Measurements from ENCODE around the gene TSHZ2. TPM values are rescaled to one million over a fixed set of nuclear protein-coding genes. Genes with fewer than 3 reads are reported as not detected.

The TSHZ2 gene
- total and polyA plus RNA-seq, 9 of the 15 experiments (the other 6 are each of a cell fraction or from before 2014, with no cell fraction given): 0.03 to 0.20 (median 0.05) TPM; not detected in 4

DNA sequence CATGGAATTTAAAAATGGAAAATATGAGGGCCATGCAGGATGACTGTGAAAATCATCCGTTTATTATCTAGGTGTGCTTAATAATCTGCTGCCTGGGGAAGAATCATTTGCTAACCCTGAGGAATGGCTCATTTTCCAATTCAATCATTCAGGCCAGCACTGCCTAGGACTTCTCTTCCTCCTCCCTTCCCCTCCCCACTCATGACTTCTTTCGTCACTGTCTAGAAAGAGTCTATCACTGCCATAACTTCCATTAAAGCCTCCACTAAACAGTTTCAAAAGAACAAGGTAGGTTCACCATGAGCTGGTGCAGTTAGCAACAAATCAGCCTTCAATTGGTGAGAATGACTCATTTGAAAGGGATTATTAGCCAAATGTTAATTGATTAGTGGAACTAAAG lies 43.9 kb downstream of the TSHZ2 start (continued):
- TF ChIP-seq ZNF274 (IDR thresholded peaks at IDR 0.05; ENCODE audit: borderline replicate concordance, low read depth, low read length) (no peak), TAF7 (tag; IDR thresholded peaks at IDR 0.05) (no peak), ZNF76 (CRISPR knock-in tag; IDR thresholded peaks at IDR 0.05; ENCODE audit: borderline replicate concordance) (no peak)
- TF ChIP-seq, protein P1, sequence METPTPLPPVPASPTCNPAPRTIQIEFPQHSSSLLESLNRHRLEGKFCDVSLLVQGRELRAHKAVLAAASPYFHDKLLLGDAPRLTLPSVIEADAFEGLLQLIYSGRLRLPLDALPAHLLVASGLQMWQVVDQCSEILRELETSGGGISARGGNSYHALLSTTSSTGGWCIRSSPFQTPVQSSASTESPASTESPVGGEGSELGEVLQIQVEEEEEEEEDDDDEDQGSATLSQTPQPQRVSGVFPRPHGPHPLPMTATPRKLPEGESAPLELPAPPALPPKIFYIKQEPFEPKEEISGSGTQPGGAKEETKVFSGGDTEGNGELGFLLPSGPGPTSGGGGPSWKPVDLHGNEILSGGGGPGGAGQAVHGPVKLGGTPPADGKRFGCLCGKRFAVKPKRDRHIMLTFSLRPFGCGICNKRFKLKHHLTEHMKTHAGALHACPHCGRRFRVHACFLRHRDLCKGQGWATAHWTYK (CRISPR knock-in tag; IDR thresholded peaks at IDR 0.05): no peak
- TF ChIP-seq, protein P2, sequence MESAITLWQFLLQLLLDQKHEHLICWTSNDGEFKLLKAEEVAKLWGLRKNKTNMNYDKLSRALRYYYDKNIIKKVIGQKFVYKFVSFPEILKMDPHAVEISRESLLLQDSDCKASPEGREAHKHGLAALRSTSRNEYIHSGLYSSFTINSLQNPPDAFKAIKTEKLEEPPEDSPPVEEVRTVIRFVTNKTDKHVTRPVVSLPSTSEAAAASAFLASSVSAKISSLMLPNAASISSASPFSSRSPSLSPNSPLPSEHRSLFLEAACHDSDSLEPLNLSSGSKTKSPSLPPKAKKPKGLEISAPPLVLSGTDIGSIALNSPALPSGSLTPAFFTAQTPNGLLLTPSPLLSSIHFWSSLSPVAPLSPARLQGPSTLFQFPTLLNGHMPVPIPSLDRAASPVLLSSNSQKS (CRISPR knock-in tag; IDR thresholded peaks at IDR 0.05): no peak

DNA sequence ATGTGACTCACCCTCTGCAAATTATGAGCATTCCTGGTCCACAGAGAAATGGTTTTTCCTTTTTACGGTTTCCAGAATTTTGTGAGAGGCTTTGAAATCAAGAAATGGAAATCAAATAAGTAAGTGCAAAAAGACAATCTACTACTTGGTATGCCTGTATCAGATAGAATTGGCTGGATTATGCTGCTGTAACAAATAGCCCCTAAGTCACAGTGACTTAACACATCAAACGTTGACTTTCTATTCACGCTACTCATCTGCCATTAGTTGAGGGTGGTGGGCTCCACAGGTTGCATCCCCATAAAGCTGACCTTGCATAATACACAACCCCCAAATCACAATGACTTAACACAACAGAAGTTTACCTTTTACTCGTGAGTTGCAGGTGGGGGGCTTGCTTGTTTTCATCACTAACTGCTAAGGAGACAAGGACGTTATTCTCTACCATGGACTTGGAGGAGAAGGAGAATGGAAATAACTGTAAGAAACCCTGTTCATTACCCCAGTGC lies 44.4 kb downstream of the TSHZ2 start:
- POLR2A ChIA-PET: interaction anchor here (0.5 kb wide), 1 partner anchor 850 kb away, joined by 3 read pairs; no protein-coding TSS in a partner anchor
- no peak overlapping the region for H3K9ac ChIP-seq (ENCODE audit: insufficient read depth in 1 of 2, low read depth in 2 of 2, low read length in 2 of 2)
- under 1% methylated on average over 5 of the region's 5 CpGs for WGBS (ENCODE audit: insufficient coverage, low coverage, missing lambda C conversion rate)
- peaks cover 0 to 14% of the 10 kb centered on the region in 2 experiments; a peak in 1 of 5 replicates for H3K27me3 ChIP-seq (ENCODE audit: control insufficient read depth in 2 of 2, insufficient read depth in 2 of 2, low read length in 2 of 2)
- no peak overlapping the region for H2AFZ ChIP-seq (ENCODE audit: low read depth, low read length)
- no peaks in the 10 kb centered on the region for H3K9me1 ChIP-seq (ENCODE audit: control insufficient read depth, insufficient read depth, low read length)
- no peak overlapping the region for H3K4me2 ChIP-seq (ENCODE audit: insufficient read depth, low read length)
- CTCF ChIA-PET (ENCODE audit: low intra/inter-chr PET ratio): no interaction called here
- FAIRE-seq: no peak
- no peak overlapping the region for H3K4me3 ChIP-seq
- H3K27ac ChIP-seq (ENCODE audit: extremely low read depth, low read depth, low read length): no peak overlapping the region
- no peaks in the 10 kb centered on the region for H3K79me2 ChIP-seq (ENCODE audit: control insufficient read depth, insufficient read depth, low read length)
- DNase-seq (ENCODE audit: extremely low read depth in 1 of 4, low spot score in 3 of 4): no peak
- H4K20me1 ChIP-seq (replicated peaks; ENCODE audit: control insufficient read depth, insufficient read depth, low read length): no peaks in the 10 kb centered on the region
- no peaks in the 10 kb centered on the region for H3K4me1 ChIP-seq (replicated peaks in 1 of 2; ENCODE audit: control insufficient read depth in 2 of 2, insufficient read depth in 2 of 2, low read length in 2 of 2)
- H3K9me3 ChIP-seq (replicated peaks; ENCODE audit: control insufficient read depth, insufficient read depth, low read depth, low read length): no peaks in the 10 kb centered on the region
- no peaks in the 10 kb centered on the region for H3K36me3 ChIP-seq (ENCODE audit: control insufficient read depth, insufficient read depth, low read length)
- in situ Hi-C loops (cut with MboI): no loop called here
- intact Hi-C loops (cut with micrococcal nuclease): no loop called here
- no peak for ATAC-seq
- BruUV-seq (replicated peaks): no TSS peak
- TF ChIP-seq, protein P3, sequence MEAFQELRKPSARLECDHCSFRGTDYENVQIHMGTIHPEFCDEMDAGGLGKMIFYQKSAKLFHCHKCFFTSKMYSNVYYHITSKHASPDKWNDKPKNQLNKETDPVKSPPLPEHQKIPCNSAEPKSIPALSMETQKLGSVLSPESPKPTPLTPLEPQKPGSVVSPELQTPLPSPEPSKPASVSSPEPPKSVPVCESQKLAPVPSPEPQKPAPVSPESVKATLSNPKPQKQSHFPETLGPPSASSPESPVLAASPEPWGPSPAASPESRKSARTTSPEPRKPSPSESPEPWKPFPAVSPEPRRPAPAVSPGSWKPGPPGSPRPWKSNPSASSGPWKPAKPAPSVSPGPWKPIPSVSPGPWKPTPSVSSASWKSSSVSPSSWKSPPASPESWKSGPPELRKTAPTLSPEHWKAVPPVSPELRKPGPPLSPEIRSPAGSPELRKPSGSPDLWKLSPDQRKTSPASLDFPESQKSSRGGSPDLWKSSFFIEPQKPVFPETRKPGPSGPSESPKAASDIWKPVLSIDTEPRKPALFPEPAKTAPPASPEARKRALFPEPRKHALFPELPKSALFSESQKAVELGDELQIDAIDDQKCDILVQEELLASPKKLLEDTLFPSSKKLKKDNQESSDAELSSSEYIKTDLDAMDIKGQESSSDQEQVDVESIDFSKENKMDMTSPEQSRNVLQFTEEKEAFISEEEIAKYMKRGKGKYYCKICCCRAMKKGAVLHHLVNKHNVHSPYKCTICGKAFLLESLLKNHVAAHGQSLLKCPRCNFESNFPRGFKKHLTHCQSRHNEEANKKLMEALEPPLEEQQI (IDR thresholded peaks at IDR 0.05): no peak
- TF ChIP-seq, protein P4, sequence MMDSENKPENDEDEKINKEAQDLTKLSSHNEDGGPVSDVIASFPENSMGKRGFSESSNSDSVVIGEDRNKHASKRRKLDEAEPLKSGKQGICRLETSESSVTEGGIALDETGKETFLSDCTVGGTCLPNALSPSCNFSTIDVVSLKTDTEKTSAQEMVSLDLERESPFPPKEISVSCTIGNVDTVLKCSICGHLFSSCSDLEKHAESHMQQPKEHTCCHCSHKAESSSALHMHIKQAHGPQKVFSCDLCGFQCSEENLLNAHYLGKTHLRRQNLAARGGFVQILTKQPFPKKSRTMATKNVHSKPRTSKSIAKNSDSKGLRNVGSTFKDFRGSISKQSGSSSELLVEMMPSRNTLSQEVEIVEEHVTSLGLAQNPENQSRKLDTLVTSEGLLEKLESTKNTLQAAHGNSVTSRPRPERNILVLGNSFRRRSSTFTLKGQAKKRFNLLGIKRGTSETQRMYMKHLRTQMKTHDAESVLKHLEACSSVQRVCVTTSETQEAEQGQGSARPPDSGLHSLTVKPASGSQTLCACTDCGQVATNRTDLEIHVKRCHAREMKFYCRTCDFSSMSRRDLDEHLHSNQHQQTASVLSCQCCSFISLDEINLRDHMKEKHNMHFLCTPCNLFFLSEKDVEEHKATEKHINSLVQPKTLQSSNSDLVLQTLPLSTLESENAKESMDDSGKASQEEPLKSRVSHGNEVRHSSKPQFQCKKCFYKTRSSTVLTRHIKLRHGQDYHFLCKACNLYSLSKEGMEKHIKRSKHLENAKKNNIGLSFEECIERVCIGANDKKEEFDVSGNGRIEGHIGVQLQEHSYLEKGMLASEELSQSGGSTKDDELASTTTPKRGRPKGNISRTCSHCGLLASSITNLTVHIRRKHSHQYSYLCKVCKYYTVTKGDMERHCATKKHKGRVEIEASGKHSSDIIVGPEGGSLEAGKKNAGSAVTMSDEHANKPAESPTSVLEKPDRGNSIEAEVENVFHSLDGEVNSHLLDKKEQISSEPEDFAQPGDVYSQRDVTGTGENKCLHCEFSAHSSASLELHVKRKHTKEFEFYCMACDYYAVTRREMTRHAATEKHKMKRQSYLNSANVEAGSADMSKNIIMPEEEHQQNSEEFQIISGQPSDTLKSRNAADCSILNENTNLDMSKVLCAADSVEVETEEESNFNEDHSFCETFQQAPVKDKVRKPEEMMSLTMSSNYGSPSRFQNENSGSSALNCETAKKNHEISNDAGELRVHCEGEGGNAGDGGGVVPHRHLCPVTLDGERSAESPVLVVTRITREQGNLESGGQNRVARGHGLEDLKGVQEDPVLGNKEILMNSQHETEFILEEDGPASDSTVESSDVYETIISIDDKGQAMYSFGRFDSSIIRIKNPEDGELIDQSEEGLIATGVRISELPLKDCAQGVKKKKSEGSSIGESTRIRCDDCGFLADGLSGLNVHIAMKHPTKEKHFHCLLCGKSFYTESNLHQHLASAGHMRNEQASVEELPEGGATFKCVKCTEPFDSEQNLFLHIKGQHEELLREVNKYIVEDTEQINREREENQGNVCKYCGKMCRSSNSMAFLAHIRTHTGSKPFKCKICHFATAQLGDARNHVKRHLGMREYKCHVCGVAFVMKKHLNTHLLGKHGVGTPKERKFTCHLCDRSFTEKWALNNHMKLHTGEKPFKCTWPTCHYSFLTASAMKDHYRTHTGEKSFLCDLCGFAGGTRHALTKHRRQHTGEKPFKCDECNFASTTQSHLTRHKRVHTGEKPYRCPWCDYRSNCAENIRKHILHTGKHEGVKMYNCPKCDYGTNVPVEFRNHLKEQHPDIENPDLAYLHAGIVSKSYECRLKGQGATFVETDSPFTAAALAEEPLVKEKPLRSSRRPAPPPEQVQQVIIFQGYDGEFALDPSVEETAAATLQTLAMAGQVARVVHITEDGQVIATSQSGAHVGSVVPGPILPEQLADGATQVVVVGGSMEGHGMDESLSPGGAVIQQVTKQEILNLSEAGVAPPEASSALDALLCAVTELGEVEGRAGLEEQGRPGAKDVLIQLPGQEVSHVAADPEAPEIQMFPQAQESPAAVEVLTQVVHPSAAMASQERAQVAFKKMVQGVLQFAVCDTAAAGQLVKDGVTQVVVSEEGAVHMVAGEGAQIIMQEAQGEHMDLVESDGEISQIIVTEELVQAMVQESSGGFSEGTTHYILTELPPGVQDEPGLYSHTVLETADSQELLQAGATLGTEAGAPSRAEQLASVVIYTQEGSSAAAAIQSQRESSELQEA (IDR thresholded peaks at IDR 0.05; ENCODE audit: low read depth): no peak
